HepG2 (cell line): ENCODE data around the gene ACTN4. TPM values are rescaled to one million over a fixed set of nuclear protein-coding genes. Genes with fewer than 3 reads are reported as not detected.

Experiments
- SALL2 ChIP-seq: sonication (generic); formaldehyde crosslinking; IDR thresholded peaks from 2 replicates; pipeline ENCODE4 v1.8.1; 2023; ENCODE audit warnings: mild to moderate bottlenecking, missing genetic modification reagents, inconsistent platforms
- SMYD3 ChIP-seq: sonication (generic); formaldehyde crosslinking; IDR thresholded peaks from 2 replicates; pipeline ENCODE4 v1.8.1; 2023; ENCODE audit warnings: mild to moderate bottlenecking, missing genetic modification reagents
- ZNF552 ChIP-seq: sonication (generic); formaldehyde crosslinking; IDR thresholded peaks from 2 replicates; pipeline ENCODE4 v1.9.0; 2022; ENCODE audit warnings: missing genetic modification reagents, mild to moderate bottlenecking, borderline replicate concordance
- ZNF746 ChIP-seq: sonication (generic); formaldehyde crosslinking; IDR thresholded peaks from 2 replicates; pipeline ENCODE4 v1.8.0; 2022; ENCODE audit warnings: mild to moderate bottlenecking, missing genetic modification reagents
- polyA plus RNA-seq, 8 experiments: library from polyadenylated mRNA; depleted of rRNA in 3 of 8; stranded (reverse) in 7 of 8; unstranded in 1 of 8; fragments of >200 nt; fragmentation: Illumina TruSeq in 4 of 8; extraction: Trizol in 4 of 8; gene quantifications; 2 replicates each; pipeline versions ENCODE4 v1.2.1 to v1.2.3, GENCODE V29; 2011 to 2016; ENCODE audit warnings: low read depth in 4 of 8, missing spikeins in 1 of 8, mixed read lengths in 1 of 8; ENCODE audit not compliant: insufficient read depth in 1 of 8
- total RNA-seq, 5 experiments: library from RNA; depleted of rRNA; stranded (reverse); fragments of >200 nt; fragmentation: Illumina TruSeq; extraction: Trizol; gene quantifications; 2 replicates each; pipeline ENCODE4 v1.2.3, GENCODE V29; 2016; ENCODE audit warnings: low read depth in 1 of 5
- TF ChIP-seq, protein P1 (sequence below): IDR thresholded peaks from 2 replicates; pipeline ENCODE4 v1.4.0; 2020; ENCODE audit warnings: mild to moderate bottlenecking, missing genetic modification reagents
- TF ChIP-seq, protein P2 (sequence below): sonication (generic); formaldehyde crosslinking; IDR thresholded peaks from 2 replicates; pipeline ENCODE4 v1.9.0; 2021; ENCODE audit warnings: missing genetic modification reagents, mild to moderate bottlenecking, borderline replicate concordance
- TF ChIP-seq, protein P3 (sequence below): sonication (generic); formaldehyde crosslinking; IDR thresholded peaks from 2 replicates; pipeline ENCODE4 v1.4.0; 2020; ENCODE audit warnings: mild to moderate bottlenecking, missing genetic modification reagents
- TF ChIP-seq, protein P4 (sequence below): IDR thresholded peaks from 2 replicates; pipeline ENCODE4 v1.6.1; 2016; ENCODE audit warnings: missing genetic modification reagents, missing compliant biosample characterization
- TF ChIP-seq, protein P5 (sequence below): sonication (generic); formaldehyde crosslinking; IDR thresholded peaks from 2 replicates; pipeline ENCODE4 v1.4.0; 2020; ENCODE audit warnings: missing genetic modification reagents
- TF ChIP-seq, protein P6 (sequence below): fragments of 450-650 bp; IDR thresholded peaks from 2 replicates; pipeline ENCODE4 v1.6.1; 2017; ENCODE audit warnings: mild to moderate bottlenecking

ACTN4 gene
- total and polyA plus RNA-seq, 2 of the 13 experiments (the other 11 are each of a cell fraction or from before 2014, with no cell fraction given): 171 to 192 TPM

DNA sequence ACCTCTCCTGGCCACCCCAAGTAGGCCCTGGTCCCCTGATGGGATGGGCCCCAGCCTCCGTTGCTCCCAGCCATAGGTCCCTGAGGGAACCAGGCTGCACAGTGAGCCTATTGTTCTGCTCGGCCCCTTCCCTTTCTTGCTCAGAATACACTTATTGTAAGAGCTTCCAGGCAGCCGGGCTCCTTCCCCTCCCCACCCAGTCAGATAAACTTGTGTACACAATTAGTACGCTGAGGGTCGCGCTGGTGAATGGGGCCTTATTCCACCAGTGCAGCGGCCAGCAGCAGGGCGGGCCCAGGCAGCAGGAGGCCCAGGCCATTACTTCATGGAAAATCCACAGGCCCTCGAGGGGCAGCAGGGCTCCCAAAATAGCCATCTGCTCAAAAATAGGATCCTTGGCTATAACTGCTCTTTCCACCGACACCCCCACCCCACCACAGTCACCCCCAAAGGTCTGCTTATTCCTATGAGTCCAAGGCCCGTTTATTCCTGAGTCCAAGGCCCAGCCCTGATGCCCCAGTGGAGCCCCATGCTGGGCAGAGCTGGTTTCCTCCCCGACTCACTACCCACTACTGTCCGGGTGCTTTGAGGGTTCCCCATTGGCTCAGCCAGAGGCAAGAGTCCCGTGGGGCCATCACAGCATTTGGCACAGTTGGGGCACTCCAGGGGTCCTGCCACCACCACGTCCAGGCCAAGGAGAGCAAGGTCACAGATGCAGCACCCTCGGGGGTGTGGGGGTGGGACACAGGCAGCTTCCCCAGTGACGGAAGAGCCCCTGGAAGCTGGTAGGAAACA, 74.7 kb downstream of the ACTN4 start (continued):
- TF ChIP-seq, protein P1, sequence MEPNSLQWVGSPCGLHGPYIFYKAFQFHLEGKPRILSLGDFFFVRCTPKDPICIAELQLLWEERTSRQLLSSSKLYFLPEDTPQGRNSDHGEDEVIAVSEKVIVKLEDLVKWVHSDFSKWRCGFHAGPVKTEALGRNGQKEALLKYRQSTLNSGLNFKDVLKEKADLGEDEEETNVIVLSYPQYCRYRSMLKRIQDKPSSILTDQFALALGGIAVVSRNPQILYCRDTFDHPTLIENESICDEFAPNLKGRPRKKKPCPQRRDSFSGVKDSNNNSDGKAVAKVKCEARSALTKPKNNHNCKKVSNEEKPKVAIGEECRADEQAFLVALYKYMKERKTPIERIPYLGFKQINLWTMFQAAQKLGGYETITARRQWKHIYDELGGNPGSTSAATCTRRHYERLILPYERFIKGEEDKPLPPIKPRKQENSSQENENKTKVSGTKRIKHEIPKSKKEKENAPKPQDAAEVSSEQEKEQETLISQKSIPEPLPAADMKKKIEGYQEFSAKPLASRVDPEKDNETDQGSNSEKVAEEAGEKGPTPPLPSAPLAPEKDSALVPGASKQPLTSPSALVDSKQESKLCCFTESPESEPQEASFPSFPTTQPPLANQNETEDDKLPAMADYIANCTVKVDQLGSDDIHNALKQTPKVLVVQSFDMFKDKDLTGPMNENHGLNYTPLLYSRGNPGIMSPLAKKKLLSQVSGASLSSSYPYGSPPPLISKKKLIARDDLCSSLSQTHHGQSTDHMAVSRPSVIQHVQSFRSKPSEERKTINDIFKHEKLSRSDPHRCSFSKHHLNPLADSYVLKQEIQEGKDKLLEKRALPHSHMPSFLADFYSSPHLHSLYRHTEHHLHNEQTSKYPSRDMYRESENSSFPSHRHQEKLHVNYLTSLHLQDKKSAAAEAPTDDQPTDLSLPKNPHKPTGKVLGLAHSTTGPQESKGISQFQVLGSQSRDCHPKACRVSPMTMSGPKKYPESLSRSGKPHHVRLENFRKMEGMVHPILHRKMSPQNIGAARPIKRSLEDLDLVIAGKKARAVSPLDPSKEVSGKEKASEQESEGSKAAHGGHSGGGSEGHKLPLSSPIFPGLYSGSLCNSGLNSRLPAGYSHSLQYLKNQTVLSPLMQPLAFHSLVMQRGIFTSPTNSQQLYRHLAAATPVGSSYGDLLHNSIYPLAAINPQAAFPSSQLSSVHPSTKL (CRISPR knock-in tag): peak; percentile 79
- peak; percentile 78 for TF ChIP-seq SMYD3
- TF ChIP-seq, protein P2, sequence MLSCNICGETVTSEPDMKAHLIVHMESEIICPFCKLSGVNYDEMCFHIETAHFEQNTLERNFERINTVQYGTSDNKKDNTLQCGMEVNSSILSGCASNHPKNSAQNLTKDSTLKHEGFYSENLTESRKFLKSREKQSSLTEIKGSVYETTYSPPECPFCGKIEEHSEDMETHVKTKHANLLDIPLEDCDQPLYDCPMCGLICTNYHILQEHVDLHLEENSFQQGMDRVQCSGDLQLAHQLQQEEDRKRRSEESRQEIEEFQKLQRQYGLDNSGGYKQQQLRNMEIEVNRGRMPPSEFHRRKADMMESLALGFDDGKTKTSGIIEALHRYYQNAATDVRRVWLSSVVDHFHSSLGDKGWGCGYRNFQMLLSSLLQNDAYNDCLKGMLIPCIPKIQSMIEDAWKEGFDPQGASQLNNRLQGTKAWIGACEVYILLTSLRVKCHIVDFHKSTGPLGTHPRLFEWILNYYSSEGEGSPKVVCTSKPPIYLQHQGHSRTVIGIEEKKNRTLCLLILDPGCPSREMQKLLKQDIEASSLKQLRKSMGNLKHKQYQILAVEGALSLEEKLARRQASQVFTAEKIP: no peak
- no peak for TF ChIP-seq SALL2 (CRISPR knock-in tag)
- TF ChIP-seq, protein P3, sequence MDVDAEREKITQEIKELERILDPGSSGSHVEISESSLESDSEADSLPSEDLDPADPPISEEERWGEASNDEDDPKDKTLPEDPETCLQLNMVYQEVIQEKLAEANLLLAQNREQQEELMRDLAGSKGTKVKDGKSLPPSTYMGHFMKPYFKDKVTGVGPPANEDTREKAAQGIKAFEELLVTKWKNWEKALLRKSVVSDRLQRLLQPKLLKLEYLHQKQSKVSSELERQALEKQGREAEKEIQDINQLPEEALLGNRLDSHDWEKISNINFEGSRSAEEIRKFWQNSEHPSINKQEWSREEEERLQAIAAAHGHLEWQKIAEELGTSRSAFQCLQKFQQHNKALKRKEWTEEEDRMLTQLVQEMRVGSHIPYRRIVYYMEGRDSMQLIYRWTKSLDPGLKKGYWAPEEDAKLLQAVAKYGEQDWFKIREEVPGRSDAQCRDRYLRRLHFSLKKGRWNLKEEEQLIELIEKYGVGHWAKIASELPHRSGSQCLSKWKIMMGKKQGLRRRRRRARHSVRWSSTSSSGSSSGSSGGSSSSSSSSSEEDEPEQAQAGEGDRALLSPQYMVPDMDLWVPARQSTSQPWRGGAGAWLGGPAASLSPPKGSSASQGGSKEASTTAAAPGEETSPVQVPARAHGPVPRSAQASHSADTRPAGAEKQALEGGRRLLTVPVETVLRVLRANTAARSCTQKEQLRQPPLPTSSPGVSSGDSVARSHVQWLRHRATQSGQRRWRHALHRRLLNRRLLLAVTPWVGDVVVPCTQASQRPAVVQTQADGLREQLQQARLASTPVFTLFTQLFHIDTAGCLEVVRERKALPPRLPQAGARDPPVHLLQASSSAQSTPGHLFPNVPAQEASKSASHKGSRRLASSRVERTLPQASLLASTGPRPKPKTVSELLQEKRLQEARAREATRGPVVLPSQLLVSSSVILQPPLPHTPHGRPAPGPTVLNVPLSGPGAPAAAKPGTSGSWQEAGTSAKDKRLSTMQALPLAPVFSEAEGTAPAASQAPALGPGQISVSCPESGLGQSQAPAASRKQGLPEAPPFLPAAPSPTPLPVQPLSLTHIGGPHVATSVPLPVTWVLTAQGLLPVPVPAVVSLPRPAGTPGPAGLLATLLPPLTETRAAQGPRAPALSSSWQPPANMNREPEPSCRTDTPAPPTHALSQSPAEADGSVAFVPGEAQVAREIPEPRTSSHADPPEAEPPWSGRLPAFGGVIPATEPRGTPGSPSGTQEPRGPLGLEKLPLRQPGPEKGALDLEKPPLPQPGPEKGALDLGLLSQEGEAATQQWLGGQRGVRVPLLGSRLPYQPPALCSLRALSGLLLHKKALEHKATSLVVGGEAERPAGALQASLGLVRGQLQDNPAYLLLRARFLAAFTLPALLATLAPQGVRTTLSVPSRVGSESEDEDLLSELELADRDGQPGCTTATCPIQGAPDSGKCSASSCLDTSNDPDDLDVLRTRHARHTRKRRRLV (CRISPR knock-in tag): no peak
- TF ChIP-seq, protein P4, sequence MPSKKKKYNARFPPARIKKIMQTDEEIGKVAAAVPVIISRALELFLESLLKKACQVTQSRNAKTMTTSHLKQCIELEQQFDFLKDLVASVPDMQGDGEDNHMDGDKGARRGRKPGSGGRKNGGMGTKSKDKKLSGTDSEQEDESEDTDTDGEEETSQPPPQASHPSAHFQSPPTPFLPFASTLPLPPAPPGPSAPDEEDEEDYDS: peak; percentile 49; the same call in 1 of the 2 replicates
- TF ChIP-seq, protein P5, sequence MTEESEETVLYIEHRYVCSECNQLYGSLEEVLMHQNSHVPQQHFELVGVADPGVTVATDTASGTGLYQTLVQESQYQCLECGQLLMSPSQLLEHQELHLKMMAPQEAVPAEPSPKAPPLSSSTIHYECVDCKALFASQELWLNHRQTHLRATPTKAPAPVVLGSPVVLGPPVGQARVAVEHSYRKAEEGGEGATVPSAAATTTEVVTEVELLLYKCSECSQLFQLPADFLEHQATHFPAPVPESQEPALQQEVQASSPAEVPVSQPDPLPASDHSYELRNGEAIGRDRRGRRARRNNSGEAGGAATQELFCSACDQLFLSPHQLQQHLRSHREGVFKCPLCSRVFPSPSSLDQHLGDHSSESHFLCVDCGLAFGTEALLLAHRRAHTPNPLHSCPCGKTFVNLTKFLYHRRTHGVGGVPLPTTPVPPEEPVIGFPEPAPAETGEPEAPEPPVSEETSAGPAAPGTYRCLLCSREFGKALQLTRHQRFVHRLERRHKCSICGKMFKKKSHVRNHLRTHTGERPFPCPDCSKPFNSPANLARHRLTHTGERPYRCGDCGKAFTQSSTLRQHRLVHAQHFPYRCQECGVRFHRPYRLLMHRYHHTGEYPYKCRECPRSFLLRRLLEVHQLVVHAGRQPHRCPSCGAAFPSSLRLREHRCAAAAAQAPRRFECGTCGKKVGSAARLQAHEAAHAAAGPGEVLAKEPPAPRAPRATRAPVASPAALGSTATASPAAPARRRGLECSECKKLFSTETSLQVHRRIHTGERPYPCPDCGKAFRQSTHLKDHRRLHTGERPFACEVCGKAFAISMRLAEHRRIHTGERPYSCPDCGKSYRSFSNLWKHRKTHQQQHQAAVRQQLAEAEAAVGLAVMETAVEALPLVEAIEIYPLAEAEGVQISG (CRISPR knock-in tag): peak; percentile 73
- peak; percentile 90; the same call in 1 of the 2 replicates for TF ChIP-seq ZNF746 (CRISPR knock-in tag)
- no peak for TF ChIP-seq ZNF552 (CRISPR knock-in tag)
- TF ChIP-seq, protein P6, sequence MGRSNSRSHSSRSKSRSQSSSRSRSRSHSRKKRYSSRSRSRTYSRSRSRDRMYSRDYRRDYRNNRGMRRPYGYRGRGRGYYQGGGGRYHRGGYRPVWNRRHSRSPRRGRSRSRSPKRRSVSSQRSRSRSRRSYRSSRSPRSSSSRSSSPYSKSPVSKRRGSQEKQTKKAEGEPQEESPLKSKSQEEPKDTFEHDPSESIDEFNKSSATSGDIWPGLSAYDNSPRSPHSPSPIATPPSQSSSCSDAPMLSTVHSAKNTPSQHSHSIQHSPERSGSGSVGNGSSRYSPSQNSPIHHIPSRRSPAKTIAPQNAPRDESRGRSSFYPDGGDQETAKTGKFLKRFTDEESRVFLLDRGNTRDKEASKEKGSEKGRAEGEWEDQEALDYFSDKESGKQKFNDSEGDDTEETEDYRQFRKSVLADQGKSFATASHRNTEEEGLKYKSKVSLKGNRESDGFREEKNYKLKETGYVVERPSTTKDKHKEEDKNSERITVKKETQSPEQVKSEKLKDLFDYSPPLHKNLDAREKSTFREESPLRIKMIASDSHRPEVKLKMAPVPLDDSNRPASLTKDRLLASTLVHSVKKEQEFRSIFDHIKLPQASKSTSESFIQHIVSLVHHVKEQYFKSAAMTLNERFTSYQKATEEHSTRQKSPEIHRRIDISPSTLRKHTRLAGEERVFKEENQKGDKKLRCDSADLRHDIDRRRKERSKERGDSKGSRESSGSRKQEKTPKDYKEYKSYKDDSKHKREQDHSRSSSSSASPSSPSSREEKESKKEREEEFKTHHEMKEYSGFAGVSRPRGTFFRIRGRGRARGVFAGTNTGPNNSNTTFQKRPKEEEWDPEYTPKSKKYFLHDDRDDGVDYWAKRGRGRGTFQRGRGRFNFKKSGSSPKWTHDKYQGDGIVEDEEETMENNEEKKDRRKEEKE: no peak
